WTC11 (cell line): ENCODE results near the gene OSBPL10.

ENCODE experiments used
- ARID4B ChIP-seq: sonication (generic); formaldehyde crosslinking; IDR thresholded peaks from 2 replicates; pipeline ENCODE4 v1.8.0; 2023; ENCODE audit warnings: missing genetic modification reagents, mild to moderate bottlenecking, borderline replicate concordance
- CTCF ChIP-seq: fragments of 200-600 bp; IDR thresholded peaks from 2 replicates; pipeline ENCODE4 v1.8.0; 2022; ENCODE audit warnings: antibody characterized with exemption
- E2F4 ChIP-seq: sonication (generic); formaldehyde crosslinking; IDR thresholded peaks from 2 replicates; pipeline ENCODE4 v1.8.1; 2022; ENCODE audit warnings: low read depth, mild to moderate bottlenecking, moderate library complexity, missing genetic modification reagents, borderline replicate concordance
- ESRRA ChIP-seq: sonication (generic); formaldehyde crosslinking; IDR thresholded peaks from 2 replicates; pipeline ENCODE4 v1.8.1; 2022; ENCODE audit warnings: mild to moderate bottlenecking, missing genetic modification reagents, borderline replicate concordance
- FOXJ3 ChIP-seq: sonication (generic); formaldehyde crosslinking; IDR thresholded peaks from 2 replicates; pipeline ENCODE4 v1.9.0; 2021; ENCODE audit warnings: missing genetic modification reagents, mild to moderate bottlenecking, borderline replicate concordance
- FOXP1 ChIP-seq: sonication (generic); formaldehyde crosslinking; IDR thresholded peaks from 2 replicates; pipeline ENCODE4 v1.8.0; 2022; ENCODE audit warnings: missing genetic modification reagents, mild to moderate bottlenecking, moderate library complexity, borderline replicate concordance
- MYBL2 ChIP-seq: sonication (generic); formaldehyde crosslinking; IDR thresholded peaks from 2 replicates; pipeline ENCODE4 v1.8.1; 2023; ENCODE audit warnings: mild to moderate bottlenecking, moderate library complexity, missing genetic modification reagents
- PRDM15 ChIP-seq: sonication (generic); formaldehyde crosslinking; IDR thresholded peaks from 2 replicates; pipeline ENCODE4 v1.8.0; 2022; ENCODE audit warnings: missing genetic modification reagents
- ZNF121 ChIP-seq: sonication (generic); formaldehyde crosslinking; IDR thresholded peaks from 2 replicates; pipeline ENCODE4 v1.8.0; 2023; ENCODE audit warnings: missing genetic modification reagents
- ZNF232 ChIP-seq: sonication (generic); formaldehyde crosslinking; IDR thresholded peaks from 2 replicates; pipeline ENCODE4 v1.8.0; 2022; ENCODE audit warnings: mild to moderate bottlenecking, missing genetic modification reagents
- ZNF317 ChIP-seq: sonication (generic); formaldehyde crosslinking; IDR thresholded peaks from 2 replicates; pipeline ENCODE4 v1.8.1; 2023; ENCODE audit warnings: low read depth, mild to moderate bottlenecking, moderate library complexity, missing genetic modification reagents, borderline replicate concordance
- ZNF423 ChIP-seq: fragments of 250-450 bp; sonication (Bioruptor Pico); IDR thresholded peaks from 2 replicates; pipeline ENCODE4 v2.1.2; 2022; ENCODE audit warnings: mild to moderate bottlenecking, moderate library complexity

- no peak for TF ChIP-seq CTCF
- TF ChIP-seq ESRRA (CRISPR knock-in tag) = no peak
- no peak for TF ChIP-seq ZNF121
- TF ChIP-seq ZNF423 (CRISPR knock-in tag) = no peak
- TF ChIP-seq ARID4B (CRISPR knock-in tag) = no peak
- no peak for TF ChIP-seq E2F4 (CRISPR knock-in tag)
- no peak for TF ChIP-seq FOXJ3 (CRISPR knock-in tag)
- no peak for TF ChIP-seq MYBL2 (CRISPR knock-in tag)
- TF ChIP-seq ZNF317 (CRISPR knock-in tag) = no peak
- no peak for TF ChIP-seq ZNF232 (CRISPR knock-in tag)
- no peak for TF ChIP-seq PRDM15
- no peak for TF ChIP-seq FOXP1
These were observed 217.3 kb downstream of the OSBPL10 start for GRCh38 chr3:31763731-31764130.
